ENCODE measurements around the gene FCRL6.

Gene FCRL6

GRCh38 chr1:159791461-159791860 is 10.7 kb upstream of the FCRL6 start:
- CTCF ChIA-PET = no interaction called here
- H3K27ac ChIP-seq (ENCODE audit: extremely low read depth, low read depth, low read length) = no peak overlapping the region
- no peak overlapping the region for H3K4me3 ChIP-seq (ENCODE audit: low read depth, low read length)
- POLR2A ChIA-PET = no interaction called here
- no peaks in the 10 kb centered on the region for H3K9me3 ChIP-seq (ENCODE audit: control insufficient read depth, insufficient read depth, low read depth, low read length)
- TF ChIP-seq ZNF747 (tag by site-specific recombination; IDR thresholded peaks at IDR 0.05) = no peak
- no peak for TF ChIP-seq ZBTB6 (tag by site-specific recombination; IDR thresholded peaks at IDR 0.05)
- TF ChIP-seq MYNN (tag by site-specific recombination; IDR thresholded peaks at IDR 0.05; ENCODE audit: borderline replicate concordance) = no peak
- TF ChIP-seq ZNF76 (tag by site-specific recombination; IDR thresholded peaks at IDR 0.05; ENCODE audit: borderline replicate concordance, low read depth) = no peak
- no peak for TF ChIP-seq ZNF776 (tag by site-specific recombination; IDR thresholded peaks at IDR 0.05; ENCODE audit: borderline replicate concordance)
- TF ChIP-seq ZNF501 (tag by site-specific recombination; IDR thresholded peaks at IDR 0.05) = no peak
- no peak for TF ChIP-seq ZNF548 (tag by site-specific recombination; IDR thresholded peaks at IDR 0.05)
- no peak for TF ChIP-seq ZNF777 (tag by site-specific recombination; IDR thresholded peaks at IDR 0.05; ENCODE audit: borderline replicate concordance)
- no peak for TF ChIP-seq ZNF768 (tag by site-specific recombination; IDR thresholded peaks at IDR 0.05)
- TF ChIP-seq ZNF629 (tag by site-specific recombination; IDR thresholded peaks at IDR 0.05) = no peak
- TF ChIP-seq ZNF585B (tag by site-specific recombination; IDR thresholded peaks at IDR 0.05) = no peak
- no peak for TF ChIP-seq WT1 (tag by site-specific recombination; IDR thresholded peaks at IDR 0.05)
- no peak for TF ChIP-seq ZNF140 (tag by site-specific recombination; IDR thresholded peaks at IDR 0.05)
- TF ChIP-seq ZNF529 (tag by site-specific recombination; IDR thresholded peaks at IDR 0.05; ENCODE audit: insufficient replicate concordance) = no peak
- no peak for TF ChIP-seq ZNF600 (tag by site-specific recombination; IDR thresholded peaks at IDR 0.05)
- 0 out of 2 replicates have a peak, but pooled peaks cover under 1% of the 10 kb centered on the region for H3K4me1 ChIP-seq (ENCODE audit: control insufficient read depth, insufficient read depth, low read length)
- no peaks in the 10 kb centered on the region for H3K36me3 ChIP-seq (ENCODE audit: control insufficient read depth in 2 of 2, insufficient read depth in 1 of 2, low read length in 2 of 2)

- TF ChIP-seq ZNF585B (tag by site-specific recombination; IDR thresholded peaks at IDR 0.05) (no peak), SALL2 (tag by site-specific recombination; IDR thresholded peaks at IDR 0.05; ENCODE audit: borderline replicate concordance) (no peak), INSM2 (tag by site-specific recombination; IDR thresholded peaks at IDR 0.05) (no peak), AEBP2 (tag by site-specific recombination; IDR thresholded peaks at IDR 0.05; ENCODE audit: borderline replicate concordance) (no peak), ZSCAN23 (tag by site-specific recombination; IDR thresholded peaks at IDR 0.05) (no peak), ZNF654 (tag by site-specific recombination; IDR thresholded peaks at IDR 0.05; ENCODE audit: low read depth) (no peak), ZNF239 (tag by site-specific recombination; IDR thresholded peaks at IDR 0.05) (no peak), ZNF792 (tag by site-specific recombination; IDR thresholded peaks at IDR 0.05) (no peak), ZNF426 (tag by site-specific recombination; IDR thresholded peaks at IDR 0.05) (no peak), ZXDB (tag by site-specific recombination; IDR thresholded peaks at IDR 0.05) (no peak), ZNF37A (tag by site-specific recombination; IDR thresholded peaks at IDR 0.05) (no peak), PBX3 (CRISPR knock-in tag; IDR thresholded peaks at IDR 0.05) (no peak)
- Histone ChIP-seq H3K4me1 (ENCODE audit: control insufficient read depth, insufficient read depth, low read length) (no peaks in the 10 kb centered on the region), H3K4me3 (ENCODE audit: low read depth, low read length) (no peak overlapping the region), H3K9me3 (ENCODE audit: control insufficient read depth, insufficient read depth, low read depth, low read length) (no peaks in the 10 kb centered on the region), H3K27ac (ENCODE audit: extremely low read depth, low read depth, low read length) (no peak overlapping the region), H3K36me3 (ENCODE audit: control insufficient read depth in 2 of 2, insufficient read depth in 1 of 2, low read length in 2 of 2) (no peaks in the 10 kb centered on the region)
- ChIA-PET CTCF (interaction anchor here (0.7 to 18.7 kb wide), 2 partner anchors 95 to 212 kb away, joined by 3 to 415 read pairs; no protein-coding TSS in a partner anchor), POLR2A (no interaction called here)
Measured at GRCh38 chr1:159795534-159795933, 6.6 kb upstream of the FCRL6 start.

Measured in HEK293 (cell line).